Osteoblast (primary cell): ENCODE data around the gene IDH2. TPM values are rescaled to one million over a fixed set of nuclear protein-coding genes. Genes with fewer than 3 reads are reported as not detected.
A peak's percentile ranks its signal among the peaks of the same experiment; 100 is the strongest.
"Not testable (repeated sequence)": the region's sequence is repeated elsewhere in the genome, so short reads cannot be mapped to it uniquely, and the experiment has no call there.

Experiments used
- DNase-seq: peaks from one replicate; pipeline ENCODE4 v3.0.0; 2011; ENCODE audit warnings: low spot score, mixed read lengths; ENCODE audit not compliant: insufficient read length; ENCODE audit errors: missing footprints
- H2AFZ ChIP-seq: 2 replicates; pipeline ENCODE4 v1.6.0; 2011; ENCODE audit warnings: mild to moderate bottlenecking, low read length
- H3K27ac ChIP-seq: 2 replicates; pipeline ENCODE4 v1.5.1; 2011; ENCODE audit warnings: mild to moderate bottlenecking, low read depth, low read length, moderate library complexity
- H3K27me3 ChIP-seq: 2 replicates; pipeline ENCODE4 v1.6.0; 2012; ENCODE audit warnings: mild to moderate bottlenecking, control low read depth, inconsistent platforms, low read length, moderate library complexity; ENCODE audit not compliant: insufficient read depth
- H3K36me3 ChIP-seq: 2 replicates; pipeline ENCODE4 v1.5.1; 2011; ENCODE audit warnings: mild to moderate bottlenecking, low read length, control low read depth, moderate library complexity; ENCODE audit not compliant: insufficient read depth
- H3K4me1 ChIP-seq: 2 replicates; pipeline ENCODE4 v1.5.1; 2011; ENCODE audit warnings: mild to moderate bottlenecking, low read length, control low read depth, moderate library complexity; ENCODE audit not compliant: insufficient read depth
- H3K4me2 ChIP-seq: 2 replicates; pipeline ENCODE4 v1.6.0; 2011; ENCODE audit warnings: mild to moderate bottlenecking, low read length; ENCODE audit not compliant: insufficient read depth
- H3K4me3 ChIP-seq: fragments of 200-600 bp; sonication (generic); 3 replicates; pipeline ENCODE4 v1.5.1; 2012; ENCODE audit warnings: mild to moderate bottlenecking, low read length, inconsistent platforms; ENCODE audit not compliant: insufficient read depth
- H3K79me2 ChIP-seq: 2 replicates; pipeline ENCODE4 v1.6.0; 2012; ENCODE audit warnings: mild to moderate bottlenecking, low read length, control low read depth, inconsistent platforms; ENCODE audit not compliant: insufficient read depth
- H3K9me3 ChIP-seq: 2 replicates; pipeline ENCODE4 v1.5.1; 2011; ENCODE audit warnings: low read depth, low read length, control low read depth
- H4K20me1 ChIP-seq: 2 replicates; pipeline ENCODE4 v1.6.0; 2012; ENCODE audit warnings: mild to moderate bottlenecking, low read length, control low read depth; ENCODE audit not compliant: insufficient read depth
- CTCF ChIP-seq: IDR thresholded peaks from 2 replicates; pipeline ENCODE4 v1.5.1; 2011; ENCODE audit warnings: mild to moderate bottlenecking, low read depth, low read length, moderate library complexity; ENCODE audit errors: extremely low read depth
- total RNA-seq: library from RNA; depleted of rRNA; stranded (reverse); fragments of >200 nt; gene quantifications from 2 replicates; pipeline ENCODE4 v1.2.3, GENCODE V29; 2012

The IDH2 gene
- total RNA-seq, 1 donor, result 51.0 TPM

GRCh38 chr15:90114451-90114901 lies 12.2 kb upstream of the IDH2 start:
- no peaks in the 10 kb centered on the region for H3K27me3 ChIP-seq
- peaks cover 7% of the 10 kb centered on the region for H3K9me3 ChIP-seq
- no peak overlapping the region for H3K4me3 ChIP-seq
- H3K4me1 ChIP-seq, result no peaks in the 10 kb centered on the region
- no peaks in the 10 kb centered on the region for H4K20me1 ChIP-seq
- H2AFZ ChIP-seq, result no peak overlapping the region
- no peaks in the 10 kb centered on the region for H3K79me2 ChIP-seq
- no peaks in the 10 kb centered on the region for H3K36me3 ChIP-seq
- H3K4me2 ChIP-seq, result no peak overlapping the region
- DNase-seq, result no peak
- no peak for TF ChIP-seq CTCF
- no peak overlapping the region for H3K27ac ChIP-seq

GRCh38 chr15:90113166-90113565 lies 10.9 kb upstream of the IDH2 start:
- Histone ChIP-seq H3K27ac (no peak overlapping the region), H4K20me1 (no peaks in the 10 kb centered on the region), H3K4me2 (no peak overlapping the region), H3K79me2 (no peaks in the 10 kb centered on the region), H3K4me1 (no peaks in the 10 kb centered on the region), H3K4me3 (no peak overlapping the region), H2AFZ (no peak overlapping the region), H3K36me3 (no peaks in the 10 kb centered on the region), H3K9me3 (peaks cover 7% of the 10 kb centered on the region), H3K27me3 (no peaks in the 10 kb centered on the region)
- TF ChIP-seq CTCF, result no peak
- DNase-seq, result no peak

- H3K4me1 ChIP-seq, H4K20me1 ChIP-seq, H3K79me2 ChIP-seq, DNase-seq, H3K27me3 ChIP-seq, H3K4me2 ChIP-seq, H2AFZ ChIP-seq, H3K27ac ChIP-seq, H3K36me3 ChIP-seq, H3K4me3 ChIP-seq, H3K9me3 ChIP-seq: not testable (repeated sequence)
These were observed 7.0 kb upstream of the IDH2 start for GRCh38 chr15:90109163-90109751.

GRCh38 chr15:90108038-90108437 lies 5.8 kb upstream of the IDH2 start:
- not testable (repeated sequence) for H3K27ac ChIP-seq, H3K79me2 ChIP-seq, H2AFZ ChIP-seq, DNase-seq, H3K4me1 ChIP-seq, H3K9me3 ChIP-seq, H3K4me2 ChIP-seq, H3K27me3 ChIP-seq, H3K4me3 ChIP-seq, H4K20me1 ChIP-seq, H3K36me3 ChIP-seq

- TF ChIP-seq CTCF, result no peak
- H3K4me1 ChIP-seq, result peaks cover 9% of the 10 kb centered on the region
These were observed 4.4 kb upstream of the IDH2 start for GRCh38 chr15:90106522-90107117.

More at GRCh38 chr15:90106522-90107117, 4.4 kb upstream of the IDH2 start:
- Histone ChIP-seq H3K27me3 (no peaks in the 10 kb centered on the region), H3K4me2 (peak overlapping the region; percentile 47), H3K4me3 (no peak overlapping the region), H3K36me3 (no peaks in the 10 kb centered on the region), H2AFZ (peak overlapping the region; percentile 36), H3K79me2 (no peaks in the 10 kb centered on the region), H4K20me1 (no peaks in the 10 kb centered on the region), H3K9me3 (no peaks in the 10 kb centered on the region), H3K27ac (no peak overlapping the region)
- peak; percentile 97 for DNase-seq
